HL-60/S4 treated with phorbol 12-myristate 13-acetate at 8.2 ng/mL for 4 days and 3 days (cell line): ENCODE results near the gene DLEU7.

ENCODE experiments used
- in situ Hi-C: fragments of 300-500 bp; cut with MboI; formaldehyde crosslinking; loops from 2 replicates; pipeline ENCODE4 v1.15.0; 2022; ENCODE audit warnings: low sequenced_read_pairs

DLEU7 gene

GRCh38 chr13:50844084-50844875 is 788 bp upstream of the DLEU7 start:
- in situ Hi-C loops = no loop called here

- in situ Hi-C loops = no loop called here
These were observed 569 bp downstream of the DLEU7 start for GRCh38 chr13:50842990-50843256.

- in situ Hi-C loops = no loop called here
These were observed 1.1 kb downstream of the DLEU7 start for GRCh38 chr13:50842251-50842989.

- in situ Hi-C loops = no loop called here
These were observed 1.7 kb downstream of the DLEU7 start for GRCh38 chr13:50841786-50842185.

- in situ Hi-C loops = no loop called here
These were observed 3.2 kb downstream of the DLEU7 start for GRCh38 chr13:50840284-50840683.

GRCh38 chr13:50839828-50840227 is 3.7 kb downstream of the DLEU7 start:
- in situ Hi-C loops = no loop called here

GRCh38 chr13:50838701-50839100 is 4.8 kb downstream of the DLEU7 start:
- in situ Hi-C loops = no loop called here

GRCh38 chr13:50838031-50838430 is 5.5 kb downstream of the DLEU7 start:
- in situ Hi-C loops = no loop called here

- in situ Hi-C loops = no loop called here
These were observed 12.0 kb downstream of the DLEU7 start for GRCh38 chr13:50831512-50831911.

GRCh38 chr13:50829896-50830295 is 13.6 kb downstream of the DLEU7 start:
- in situ Hi-C loops = no loop called here

GRCh38 chr13:50829226-50829625 is 14.3 kb downstream of the DLEU7 start:
- in situ Hi-C loops = no loop called here

- in situ Hi-C loops = no loop called here
These were observed 17.5 kb downstream of the DLEU7 start for GRCh38 chr13:50826035-50826434.

GRCh38 chr13:50812242-50812641 is 31.2 kb downstream of the DLEU7 start:
- in situ Hi-C loops = no loop called here

- in situ Hi-C loops = no loop called here
These were observed 32.5 kb downstream of the DLEU7 start for GRCh38 chr13:50810998-50811397.

GRCh38 chr13:50810468-50810867 is 33.0 kb downstream of the DLEU7 start:
- in situ Hi-C loops = no loop called here

GRCh38 chr13:50809133-50810090 is 34.1 kb downstream of the DLEU7 start:
- in situ Hi-C loops = no loop called here

- in situ Hi-C loops = no loop called here
These were observed 37.7 kb downstream of the DLEU7 start for GRCh38 chr13:50805805-50806204.

- in situ Hi-C loops = no loop called here
These were observed 42.2 kb downstream of the DLEU7 start for GRCh38 chr13:50801087-50801931.

GRCh38 chr13:50800091-50800739 is 43.3 kb downstream of the DLEU7 start:
- in situ Hi-C loops = no loop called here

GRCh38 chr13:50798923-50799322 is 44.6 kb downstream of the DLEU7 start:
- in situ Hi-C loops = no loop called here
